IMR-90 (cell line): Measurements from ENCODE around the gene GPR107. TPM values are rescaled to one million over a fixed set of nuclear protein-coding genes. Genes with fewer than 3 reads are reported as not detected.

Experiments used
- ATAC-seq: fragments of 200-7000 bp; cut with Tn5 transposase; 2 replicates; pipeline ENCODE4 v1.9.1; 2020; ENCODE audit warnings: low read depth, mild to moderate bottlenecking, moderate library complexity
- BruUV-seq: library from RNA; stranded (reverse); fragments of 400-500 nt; replicated peaks from 2 replicates; lab custom pipeline; 2021; lab: Mats Ljungman, UMichigan
- CTCF ChIA-PET: fragments of 300-600 bp; formaldehyde crosslinking; extraction: SDS; loops from one replicate; lab custom pipeline; 2021; ENCODE audit warnings: antibody characterized with exemption; lab: Yijun Ruan, JAX
- POLR2A ChIA-PET: fragments of 300-600 bp; sonication (Branson Sonifier 250); formaldehyde crosslinking; loops from one replicate; lab custom pipeline; 2022; ENCODE audit warnings: antibody characterized with exemption; ENCODE audit not compliant: unreplicated experiment; lab: Charles Lee
- DNase-seq: peaks from one replicate; pipeline ENCODE4 v3.0.0; 2013
- H2AFZ ChIP-seq: replicated peaks from 2 replicates; pipeline ENCODE3; 2013; ENCODE audit warnings: low read length, mild to moderate bottlenecking; ENCODE audit not compliant: poor library complexity
- H2AK5ac ChIP-seq: 2 replicates; pipeline ENCODE4 v1.6.1; 2013; ENCODE audit warnings: low read depth, low read length, inconsistent platforms
- H2AK9ac ChIP-seq: replicated peaks from 2 replicates; pipeline ENCODE3; 2013; ENCODE audit warnings: mild to moderate bottlenecking, low read depth, low read length, moderate library complexity; ENCODE audit not compliant: poor library complexity
- H2BK120ac ChIP-seq: 2 replicates; pipeline ENCODE4 v1.6.1; 2013; ENCODE audit warnings: low read depth, low read length, inconsistent platforms
- H2BK15ac ChIP-seq: 3 replicates; pipeline ENCODE4 v1.6.1; 2013; ENCODE audit warnings: low read depth, low read length, inconsistent platforms
- H2BK20ac ChIP-seq: 2 replicates; pipeline ENCODE4 v1.6.1; 2013; ENCODE audit warnings: low read depth, mild to moderate bottlenecking, inconsistent platforms, low read length, moderate library complexity
- H2BK5ac ChIP-seq: 2 replicates; pipeline ENCODE4 v1.6.1; 2013; ENCODE audit warnings: mild to moderate bottlenecking, low read depth, low read length, inconsistent platforms; ENCODE audit not compliant: poor library complexity, severe bottlenecking
- H3K14ac ChIP-seq: replicated peaks from 2 replicates; pipeline ENCODE4 v1.6.1; 2013; ENCODE audit warnings: low read depth, low read length, inconsistent platforms
- H3K18ac ChIP-seq: 2 replicates; pipeline ENCODE4 v1.6.1; 2013; ENCODE audit warnings: low read depth, low read length, control low read depth
- H3K23ac ChIP-seq: 2 replicates; pipeline ENCODE4 v1.6.1; 2013; ENCODE audit warnings: low read depth, low read length, inconsistent platforms
- H3K27ac ChIP-seq: 2 replicates; pipeline ENCODE4 v1.5.1; 2013; ENCODE audit warnings: mild to moderate bottlenecking, control low read depth, low read length; ENCODE audit not compliant: insufficient read depth
- H3K27me3 ChIP-seq: 2 replicates; pipeline ENCODE4 v1.6.1; 2013; ENCODE audit warnings: low read length; ENCODE audit not compliant: control insufficient read depth, insufficient read depth
- H3K36me3 ChIP-seq: 2 replicates; pipeline ENCODE4 v1.6.1; 2013; ENCODE audit warnings: low read length, mixed read lengths; ENCODE audit not compliant: control insufficient read depth, insufficient read depth
- H3K4ac ChIP-seq: 2 replicates; pipeline ENCODE4 v1.6.1; 2013; ENCODE audit warnings: low read depth, low read length, inconsistent platforms
- H3K4me1 ChIP-seq: 2 replicates; pipeline ENCODE4 v1.6.1; 2013; ENCODE audit warnings: low read length, mixed read lengths; ENCODE audit not compliant: control insufficient read depth, insufficient read depth
- H3K4me2 ChIP-seq: 2 replicates; pipeline ENCODE4 v1.6.1; 2013; ENCODE audit warnings: low read depth, mild to moderate bottlenecking, control low read depth, low read length, moderate library complexity
- H3K4me3 ChIP-seq: 2 replicates; pipeline ENCODE4 v1.5.1; 2013; ENCODE audit warnings: low read depth, mild to moderate bottlenecking, control low read depth, low read length, moderate library complexity; ENCODE audit not compliant: insufficient read depth
- H3K56ac ChIP-seq: 2 replicates; pipeline ENCODE4 v1.6.1; 2013; ENCODE audit warnings: low read length, inconsistent platforms; ENCODE audit not compliant: insufficient read depth; ENCODE audit errors: extremely low read depth
- H3K79me1 ChIP-seq, 2 experiments: 2 replicates each; pipeline ENCODE4 v1.6.1; 2013; ENCODE audit warnings: low read length in 2 of 2, inconsistent platforms in 1 of 2, low read depth in 1 of 2
- H3K9ac ChIP-seq: 2 replicates; pipeline ENCODE4 v1.6.1; 2013; ENCODE audit warnings: low read depth, low read length, control low read depth
- H3K9me1 ChIP-seq: 2 replicates; pipeline ENCODE4 v1.6.1; 2013; ENCODE audit warnings: low read length, inconsistent platforms; ENCODE audit not compliant: insufficient read depth
- H3K9me3 ChIP-seq: 2 replicates; pipeline ENCODE4 v1.6.1; 2013; ENCODE audit warnings: low read length; ENCODE audit not compliant: control insufficient read depth, insufficient read depth
- H4K20me1 ChIP-seq: 2 replicates; pipeline ENCODE4 v1.6.1; 2013; ENCODE audit warnings: low read length, inconsistent platforms; ENCODE audit not compliant: insufficient read depth
- H4K5ac ChIP-seq: 2 replicates; pipeline ENCODE4 v1.6.1; 2013; ENCODE audit warnings: mild to moderate bottlenecking, low read depth, low read length, control low read depth
- H4K8ac ChIP-seq, 2 experiments: 2 replicates each; pipeline ENCODE4 v1.6.1; 2013; ENCODE audit warnings: low read depth in 2 of 2, low read length in 2 of 2, control low read depth in 1 of 2, inconsistent platforms in 1 of 2
- H4K91ac ChIP-seq: 2 replicates; pipeline ENCODE4 v1.6.1; 2013; ENCODE audit warnings: low read depth, low read length, inconsistent platforms; ENCODE audit not compliant: insufficient read depth
- CEBPB ChIP-seq: IDR thresholded peaks from 2 replicates; pipeline ENCODE4 v1.6.1; 2012; ENCODE audit warnings: low read depth, low read length, improper control_type of control experiment
- CHD1 ChIP-seq: IDR thresholded peaks from 2 replicates; pipeline ENCODE4 v1.6.1; 2012; ENCODE audit warnings: low read depth, low read length, improper control_type of control experiment
- CTCF ChIP-seq: conservative IDR thresholded peaks from 2 replicates; pipeline ENCODE4 v1.5.1; 2012; ENCODE audit warnings: mild to moderate bottlenecking, low read depth, low read length, improper control_type of control experiment
- MXI1 ChIP-seq: IDR thresholded peaks from 2 replicates; pipeline ENCODE4 v1.6.1; 2012; ENCODE audit warnings: low read depth, mild to moderate bottlenecking, low read length, moderate library complexity, borderline replicate concordance
- NFE2L2 ChIP-seq: fragments of 150-350 bp; IDR thresholded peaks from 2 replicates; pipeline ENCODE4 v1.6.1; 2016; ENCODE audit warnings: low read depth, mild to moderate bottlenecking, low read length
- POLR2A ChIP-seq: IDR thresholded peaks from 2 replicates; pipeline ENCODE4 v1.6.1; 2012; ENCODE audit warnings: mild to moderate bottlenecking, low read depth, low read length
- RCOR1 ChIP-seq: IDR thresholded peaks from 2 replicates; pipeline ENCODE4 v1.6.1; 2012; ENCODE audit warnings: mild to moderate bottlenecking, low read length, improper control_type of control experiment; ENCODE audit not compliant: insufficient replicate concordance
- RFX5 ChIP-seq: IDR thresholded peaks from 2 replicates; pipeline ENCODE4 v1.8.0; 2012; ENCODE audit warnings: low read depth, mild to moderate bottlenecking, low read length, moderate library complexity
- SMC3 ChIP-seq: fragments of 150-350 bp; IDR thresholded peaks from 2 replicates; pipeline ENCODE4 v1.6.1; 2016; ENCODE audit warnings: low read depth, mild to moderate bottlenecking, antibody characterized with exemption, low read length, moderate library complexity
- USF2 ChIP-seq: fragments of 150-350 bp; IDR thresholded peaks from 2 replicates; pipeline ENCODE4 v1.6.1; 2017; ENCODE audit warnings: mild to moderate bottlenecking, antibody characterized with exemption, low read length, low read depth
- WGBS, 2 experiments: methylation state at CpG; one replicate each; pipeline versions ENCODE4 v1.1.5 to v1.1.7; 2013; ENCODE audit warnings: missing lambda C conversion rate in 2 of 2; ENCODE audit not compliant: insufficient read length in 1 of 2; ENCODE audit errors: extremely low coverage in 2 of 2; 5-methylcytosine and 5-hydroxymethylcytosine counted together
- dilution Hi-C: fragments of 300-500 bp; cut with HindIII; formaldehyde crosslinking; loops from one replicate; pipeline ENCODE4 v1.14.3; 2018; ENCODE audit warnings: low sequenced_read_pairs; ENCODE audit not compliant: unreplicated experiment
- in situ Hi-C: fragments of 300-500 bp; cut with MboI; formaldehyde crosslinking; loops from 3 replicates; pipeline ENCODE4 v1.14.3; 2019; ENCODE audit warnings: low sequenced_read_pairs, inconsistent platforms, mixed read lengths
- intact Hi-C: fragments of 100-400 bp; cut with micrococcal nuclease; formaldehyde crosslinking; loops from 2 replicates; pipeline ENCODE4 v1.10.0; 2022
- polyA plus RNA-seq, 3 experiments: library from polyadenylated mRNA; depleted of rRNA; stranded (reverse); fragments of >200 nt; gene quantifications; 2 replicates each; pipeline ENCODE4 v1.2.3, GENCODE V29; 2012; ENCODE audit warnings: low replicate concordance in 1 of 3
- total RNA-seq: library from RNA; depleted of rRNA; stranded (reverse); fragments of >200 nt; gene quantifications from 2 replicates; pipeline ENCODE4 v1.2.3, GENCODE V29; 2012

GPR107 gene
- total and polyA plus RNA-seq, 2 of the 4 experiments (the other 2 are of a cell fraction) = 16.7 to 21.6 TPM

GRCh38 chr9:130119519-130120298 is 66.0 kb downstream of the GPR107 start (continued):
- TF ChIP-seq SMC3 (no peak), RFX5 (no peak)

GRCh38 chr9:130120299-130120587 is 66.5 kb downstream of the GPR107 start:
- DNase-seq (no peak), ATAC-seq (no peak)
- ChIA-PET POLR2A (no interaction called here), CTCF (interaction anchor here (0.8 kb wide), 1 partner anchor 12 kb away, joined by 3 read pairs; no protein-coding TSS in a partner anchor)
- no peak overlapping the region for H3K4me2 ChIP-seq
- H4K91ac ChIP-seq = no peak overlapping the region
- H4K20me1 ChIP-seq = peaks cover 6% of the 10 kb centered on the region
- no peak overlapping the region for H2BK20ac ChIP-seq
- H3K4me1 ChIP-seq = peaks cover 24% of the 10 kb centered on the region
- H4K5ac ChIP-seq = no peak overlapping the region
- no peak overlapping the region for H2AK9ac ChIP-seq
- H3K9me1 ChIP-seq = peaks cover 25% of the 10 kb centered on the region
- no peaks in the 10 kb centered on the region for H3K27me3 ChIP-seq
- BruUV-seq = no TSS peak
- no peak overlapping the region for H2AK5ac ChIP-seq
- H3K36me3 ChIP-seq = peaks cover 27% of the 10 kb centered on the region
- dilution Hi-C loops (loop anchor here (25.0 kb wide), 1 partner anchor 117 kb away; no protein-coding TSS in a partner anchor), in situ Hi-C loops (loop anchor here (25.0 kb wide), 2 partner anchors 117 to 542 kb away; partner anchors contain the start of gene PRDM12), intact Hi-C loops (no loop called here)
- no peak overlapping the region for H3K4ac ChIP-seq
- no peak overlapping the region for H3K14ac ChIP-seq
- H3K56ac ChIP-seq = no peak overlapping the region
- no peak overlapping the region for H3K23ac ChIP-seq
- WGBS, 2 experiments = 76% methylated on average over 5 of the region's 6 CpGs; no CpG with 5 or more reads in 1 of the 2 experiments
- H3K9me3 ChIP-seq = no peaks in the 10 kb centered on the region
- TF ChIP-seq CTCF = no peak
- TF ChIP-seq RCOR1 = no peak
- TF ChIP-seq CEBPB = no peak
- no peak for TF ChIP-seq CHD1
- TF ChIP-seq RFX5 = no peak
- no peak for TF ChIP-seq NFE2L2
- no peak for TF ChIP-seq MXI1
- TF ChIP-seq USF2 = no peak
- TF ChIP-seq POLR2A = no peak
- no peak overlapping the region for H3K9ac ChIP-seq
- no peak overlapping the region for H3K4me3 ChIP-seq
- H2AFZ ChIP-seq = no peak overlapping the region
- no peak overlapping the region for H4K8ac ChIP-seq
- no peak overlapping the region for H2BK120ac ChIP-seq
- peaks cover 0 to 44% of the 10 kb centered on the region in 2 experiments; a peak in 2 of 4 replicates for H3K79me1 ChIP-seq
- H3K27ac ChIP-seq = no peak overlapping the region
- H2BK5ac ChIP-seq = no peak overlapping the region
- H2BK15ac ChIP-seq = no peak overlapping the region
- no peak overlapping the region for H3K18ac ChIP-seq
